ENCODE results near the gene PRICKLE1.

Gene PRICKLE1

GRCh38 chr12:42524716-42525115, 64.8 kb downstream of the PRICKLE1 start:
- H3K27me3 ChIP-seq (ENCODE audit: insufficient read depth, poor library complexity, severe bottlenecking), result no peaks in the 10 kb centered on the region
- no peak for DNase-seq (ENCODE audit: low read depth in 1 of 2, low spot score in 1 of 2)
- H3K4me3 ChIP-seq (replicated peaks; ENCODE audit: insufficient read depth, low read length), result no peak overlapping the region
- no peak overlapping the region for H3K27ac ChIP-seq (replicated peaks)
- TF ChIP-seq REST (IDR thresholded peaks at IDR 0.05; ENCODE audit: insufficient replicate concordance, low read depth) (no peak), SPI1 (IDR thresholded peaks at IDR 0.05; ENCODE audit: borderline replicate concordance, low read depth) (no peak), GABPA (IDR thresholded peaks at IDR 0.05; ENCODE audit: low read depth) (no peak), CTCF (IDR thresholded peaks at IDR 0.05; ENCODE audit: insufficient read depth, low read length) (no peak), POLR2AphosphoS5 (IDR thresholded peaks at IDR 0.05; ENCODE audit: low read depth) (no peak)

GRCh38 chr12:42516573-42516972, 73.0 kb downstream of the PRICKLE1 start:
- Histone ChIP-seq H3K4me3 (replicated peaks; ENCODE audit: insufficient read depth, low read length) (no peak overlapping the region), H3K27me3 (ENCODE audit: insufficient read depth, poor library complexity, severe bottlenecking) (no peaks in the 10 kb centered on the region), H3K27ac (replicated peaks) (no peak overlapping the region)
- TF ChIP-seq SPI1 (IDR thresholded peaks at IDR 0.05; ENCODE audit: borderline replicate concordance, low read depth) (no peak), CTCF (IDR thresholded peaks at IDR 0.05; ENCODE audit: insufficient read depth, low read length) (no peak), REST (IDR thresholded peaks at IDR 0.05; ENCODE audit: insufficient replicate concordance, low read depth) (no peak), POLR2AphosphoS5 (IDR thresholded peaks at IDR 0.05; ENCODE audit: low read depth) (no peak), GABPA (IDR thresholded peaks at IDR 0.05; ENCODE audit: low read depth) (no peak)
- no peak for DNase-seq (ENCODE audit: low read depth in 1 of 2, low spot score in 1 of 2)

- TF ChIP-seq SPI1 (IDR thresholded peaks at IDR 0.05; ENCODE audit: borderline replicate concordance, low read depth) (no peak), REST (IDR thresholded peaks at IDR 0.05; ENCODE audit: insufficient replicate concordance, low read depth) (no peak), CTCF (IDR thresholded peaks at IDR 0.05; ENCODE audit: insufficient read depth, low read length) (no peak), POLR2AphosphoS5 (IDR thresholded peaks at IDR 0.05; ENCODE audit: low read depth) (no peak), GABPA (IDR thresholded peaks at IDR 0.05; ENCODE audit: low read depth) (no peak)
- Histone ChIP-seq H3K27me3 (ENCODE audit: insufficient read depth, poor library complexity, severe bottlenecking) (no peaks in the 10 kb centered on the region), H3K27ac (replicated peaks) (no peak overlapping the region), H3K4me3 (replicated peaks; ENCODE audit: insufficient read depth, low read length) (no peak overlapping the region)
- DNase-seq (ENCODE audit: low read depth in 1 of 2, low spot score in 1 of 2), result no peak
Observed at GRCh38 chr12:42511656-42512055, 77.9 kb downstream of the PRICKLE1 start.

Data from HL-60 (cell line).